Mucosa of stomach (tissue), 1 donor: ENCODE measurements around the gene CNPY4.

ENCODE experiments used
- H3K27me3 ChIP-seq: one replicate; pipeline ENCODE4 v1.7.0; 2013; ENCODE audit warnings: mild to moderate bottlenecking, low read length; ENCODE audit not compliant: control insufficient read depth, insufficient read depth
- H3K36me3 ChIP-seq: one replicate; pipeline ENCODE4 v1.7.0; 2013; ENCODE audit warnings: low read length; ENCODE audit not compliant: control insufficient read depth, insufficient read depth
- H3K4me1 ChIP-seq: one replicate; pipeline ENCODE4 v1.7.0; 2013; ENCODE audit warnings: mild to moderate bottlenecking, low read length; ENCODE audit not compliant: control insufficient read depth, insufficient read depth
- H3K4me3 ChIP-seq: one replicate; pipeline ENCODE4 v1.7.0; 2013; ENCODE audit warnings: low read length
- H3K9ac ChIP-seq: one replicate; pipeline ENCODE4 v1.7.0; 2013; ENCODE audit warnings: mild to moderate bottlenecking, low read length, moderate library complexity
- H3K9me3 ChIP-seq: one replicate; pipeline ENCODE4 v1.7.0; 2013; ENCODE audit warnings: mild to moderate bottlenecking, low read length, moderate library complexity; ENCODE audit not compliant: control insufficient read depth
- donor health status: Pancreatic carcinoma.

The CNPY4 gene

DNA sequence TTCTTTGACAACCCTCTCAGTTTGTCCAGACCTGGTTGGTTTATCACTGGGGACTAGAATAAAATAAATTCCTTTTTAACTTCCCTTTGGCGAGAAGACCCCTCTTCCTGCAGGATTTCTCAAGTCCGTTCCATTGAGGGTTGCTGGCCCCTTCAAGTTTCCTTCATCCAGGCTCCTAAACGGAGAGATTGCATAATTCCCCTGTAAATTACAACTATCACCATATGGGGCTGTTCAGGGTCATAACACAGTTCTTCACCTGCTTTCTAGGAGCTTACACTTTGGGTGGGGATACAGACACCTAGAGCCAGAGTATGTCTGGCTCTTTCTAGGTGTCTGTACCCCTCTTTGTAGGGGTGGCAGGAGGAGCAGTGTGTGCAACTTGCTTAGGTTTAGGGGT, 33.9 kb upstream of the CNPY4 start:
- Histone ChIP-seq H3K27me3 (no peaks in the 10 kb centered on the region), H3K9me3 (no peaks in the 10 kb centered on the region), H3K4me1 (peaks cover 24% of the 10 kb centered on the region), H3K4me3 (no peak overlapping the region), H3K36me3 (no peaks in the 10 kb centered on the region), H3K9ac (no peak overlapping the region)

DNA sequence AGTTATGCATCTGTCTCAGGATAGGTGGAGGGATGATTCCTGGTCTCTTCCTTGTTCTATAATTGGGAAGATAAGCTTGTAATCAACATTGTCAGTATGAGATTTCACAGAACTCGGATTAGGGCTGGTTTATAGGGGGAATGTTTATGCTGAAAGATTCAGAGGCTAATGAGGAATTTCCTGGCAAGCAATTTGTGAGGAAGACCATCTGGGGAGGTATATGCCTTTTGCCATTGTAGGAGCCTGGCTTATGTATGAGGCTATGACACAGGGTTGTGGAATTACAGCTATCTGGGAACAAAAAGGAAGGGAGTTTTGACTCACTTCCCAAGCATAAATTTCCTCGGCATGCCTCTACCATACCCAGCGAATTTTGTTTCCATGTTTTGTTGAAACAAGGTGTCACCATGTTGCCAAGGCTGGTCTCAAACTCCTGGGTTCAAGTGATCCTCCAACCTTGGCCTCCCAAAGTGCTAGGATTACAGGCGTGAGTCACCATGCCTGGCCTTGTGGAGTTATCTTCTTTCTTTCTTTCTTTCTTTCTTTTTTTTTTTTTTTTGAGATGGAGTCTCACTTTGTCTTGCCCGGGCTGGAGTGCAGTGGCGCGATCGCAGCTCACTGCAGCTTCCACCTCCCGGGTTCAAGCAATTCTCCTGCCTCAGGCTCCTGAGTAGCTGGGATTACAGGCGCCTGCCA, 32.2 kb upstream of the CNPY4 start:
- no peak overlapping the region for H3K9ac ChIP-seq
- peaks cover 22% of the 10 kb centered on the region for H3K4me1 ChIP-seq
- H3K36me3 ChIP-seq: peaks cover 5% of the 10 kb centered on the region
- no peaks in the 10 kb centered on the region for H3K27me3 ChIP-seq
- no peaks in the 10 kb centered on the region for H3K9me3 ChIP-seq
- H3K4me3 ChIP-seq: no peak overlapping the region

- Histone ChIP-seq H3K27me3 (no peaks in the 10 kb centered on the region), H3K4me3 (peak overlapping the region; percentile 87), H3K9me3 (no peaks in the 10 kb centered on the region), H3K36me3 (peaks cover 5% of the 10 kb centered on the region), H3K9ac (peak overlapping the region; percentile 87), H3K4me1 (peaks cover 16% of the 10 kb centered on the region)
Observed at GRCh38 chr7:100088095-100088620, 31.3 kb upstream of the CNPY4 start.

DNA sequence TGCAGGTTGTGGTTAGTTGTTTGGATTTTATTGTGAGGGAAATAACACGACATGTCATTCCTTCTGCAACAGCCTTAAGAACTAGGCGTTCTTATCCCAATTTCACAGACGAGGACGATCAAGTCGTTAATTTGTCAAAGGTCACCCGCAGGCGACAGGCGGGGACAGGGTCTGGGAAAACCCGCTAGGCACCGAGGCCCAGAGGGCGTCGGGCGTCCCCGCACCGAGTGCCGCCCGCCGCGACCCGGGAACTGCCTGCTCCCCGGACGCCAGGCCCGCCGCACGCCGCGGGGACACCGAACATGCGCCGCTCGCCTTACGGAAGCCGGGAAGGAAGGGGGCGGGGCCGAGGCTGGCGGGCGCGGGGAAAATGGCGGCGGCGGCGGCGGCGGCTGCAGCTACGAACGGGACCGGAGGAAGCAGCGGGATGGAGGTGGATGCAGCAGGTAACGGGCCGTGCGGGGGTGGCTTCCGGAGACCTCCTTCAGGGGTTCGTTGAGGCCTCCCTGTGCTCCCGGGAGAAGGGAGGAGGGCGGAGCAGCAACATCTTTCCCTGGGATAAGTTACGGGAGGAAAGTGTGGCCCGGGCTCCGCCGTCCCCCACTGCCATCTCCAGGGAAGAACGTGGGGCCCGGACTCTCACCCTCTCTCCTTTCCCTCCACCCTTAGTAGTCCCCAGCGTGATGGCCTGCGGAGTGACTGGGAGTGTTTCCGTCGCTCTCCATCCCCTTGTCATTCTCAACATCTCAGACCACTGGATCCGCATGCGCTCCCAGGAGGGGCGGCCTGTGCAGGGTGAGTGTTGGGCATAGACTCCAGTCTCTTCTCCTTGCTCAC, 30.6 kb upstream of the CNPY4 start, which contains the start of gene COPS6:
COPS6 (plus strand) TSS at position 349 of the 837 bp plus-strand sequence; CDS start at position 371, 22 bp downstream.
- H3K36me3 ChIP-seq: peaks cover 12% of the 10 kb centered on the region
- peak within 1 kb of the TSS; percentile 87 for H3K9ac ChIP-seq
- peak within 1 kb of the TSS; percentile 87 for H3K4me3 ChIP-seq
- H3K27me3 ChIP-seq: no peaks in the 10 kb centered on the region
- H3K4me1 ChIP-seq: peaks cover 16% of the 10 kb centered on the region
- H3K9me3 ChIP-seq: no peaks in the 10 kb centered on the region

DNA sequence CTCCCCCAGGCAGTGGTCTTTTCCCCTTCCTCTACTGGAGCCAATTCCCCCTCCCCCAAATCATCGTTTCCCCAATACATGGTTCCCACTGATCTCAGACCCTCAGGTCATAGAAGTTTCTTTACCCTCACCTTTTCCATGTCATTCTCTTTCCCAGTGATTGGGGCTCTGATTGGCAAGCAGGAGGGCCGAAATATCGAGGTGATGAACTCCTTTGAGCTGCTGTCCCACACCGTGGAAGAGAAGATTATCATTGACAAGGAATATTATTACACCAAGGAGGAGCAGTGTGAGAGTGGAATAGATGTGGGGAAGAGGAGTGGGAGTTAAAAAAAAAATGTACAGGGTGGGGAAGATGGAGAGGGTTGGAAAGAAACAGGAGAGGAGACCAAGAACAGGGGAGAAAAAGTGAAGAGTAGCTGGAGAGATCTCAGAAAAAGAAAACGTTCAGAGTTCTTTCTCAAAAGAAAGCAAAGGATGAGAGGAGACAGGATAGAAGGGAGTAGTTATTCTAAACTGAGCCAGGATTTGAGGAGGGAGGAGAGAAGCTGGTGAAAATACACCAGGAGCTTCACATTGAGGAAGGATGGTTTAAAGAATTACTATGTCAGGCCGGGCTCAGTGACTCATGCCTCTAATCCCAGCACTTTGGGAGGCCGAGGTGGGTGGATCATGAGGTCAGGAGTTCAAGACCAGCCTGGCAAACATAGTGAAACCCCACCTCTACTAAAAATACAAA, 29.8 kb upstream of the CNPY4 start:
- Histone ChIP-seq H3K27me3 (no peaks in the 10 kb centered on the region), H3K36me3 (peaks cover 14% of the 10 kb centered on the region), H3K9ac (peak overlapping the region; percentile 87), H3K4me1 (peaks cover 16% of the 10 kb centered on the region), H3K9me3 (no peaks in the 10 kb centered on the region), H3K4me3 (peak overlapping the region; percentile 87)

DNA sequence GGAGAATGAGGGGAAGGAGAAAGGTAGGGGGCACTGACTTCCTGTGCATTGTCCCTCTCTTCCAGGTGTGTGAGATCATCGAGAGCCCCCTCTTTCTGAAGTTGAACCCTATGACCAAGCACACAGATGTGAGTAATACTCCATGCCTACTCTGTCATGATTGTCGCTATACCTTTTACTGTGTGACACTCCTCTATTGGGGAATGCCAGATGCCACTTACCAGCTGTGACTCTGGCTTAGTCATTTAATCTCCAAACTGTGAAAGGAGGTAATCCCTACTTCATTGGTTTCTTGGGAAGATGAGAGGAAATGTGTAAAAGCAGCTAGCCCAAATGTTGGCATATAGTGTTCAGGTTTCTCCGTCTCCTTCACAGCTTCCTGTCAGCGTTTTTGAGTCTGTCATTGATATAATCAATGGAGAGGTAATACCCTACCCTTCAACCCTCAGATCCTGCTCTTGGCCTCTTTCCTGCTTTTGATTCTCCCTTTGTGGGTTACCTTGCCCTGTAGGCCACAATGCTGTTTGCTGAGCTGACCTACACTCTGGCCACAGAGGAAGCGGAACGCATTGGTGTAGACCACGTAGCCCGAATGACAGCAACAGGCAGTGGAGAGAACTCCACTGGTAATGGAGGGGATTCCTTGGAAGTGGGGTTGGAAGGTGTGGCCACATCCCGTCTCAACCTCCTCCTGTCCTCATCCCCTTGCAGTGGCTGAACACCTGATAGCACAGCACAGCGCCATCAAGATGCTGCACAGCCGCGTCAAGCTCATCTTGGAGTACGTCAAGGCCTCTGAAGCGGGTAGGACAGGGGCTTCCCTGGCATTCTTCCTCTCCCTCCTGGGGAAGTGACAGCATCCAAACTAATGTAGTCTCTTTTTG, 28.7 kb upstream of the CNPY4 start:
- H3K27me3 ChIP-seq: no peaks in the 10 kb centered on the region
- H3K4me1 ChIP-seq: peaks cover 16% of the 10 kb centered on the region
- no peak overlapping the region for H3K9ac ChIP-seq
- H3K4me3 ChIP-seq: no peak overlapping the region
- H3K9me3 ChIP-seq: no peaks in the 10 kb centered on the region
- peaks cover 14% of the 10 kb centered on the region for H3K36me3 ChIP-seq

GRCh38 chr7:100091411-100092181, 27.8 kb upstream of the CNPY4 start:
- no peaks in the 10 kb centered on the region for H3K9me3 ChIP-seq
- peaks cover 16% of the 10 kb centered on the region for H3K4me1 ChIP-seq
- H3K4me3 ChIP-seq: no peak overlapping the region
- H3K9ac ChIP-seq: no peak overlapping the region
- H3K27me3 ChIP-seq: no peaks in the 10 kb centered on the region
- H3K36me3 ChIP-seq: peaks cover 14% of the 10 kb centered on the region

- H3K36me3 ChIP-seq: peaks cover 21% of the 10 kb centered on the region
- H3K9ac ChIP-seq: no peak overlapping the region
Observed at GRCh38 chr7:100093054-100093453, 26.4 kb upstream of the CNPY4 start.

DNA sequence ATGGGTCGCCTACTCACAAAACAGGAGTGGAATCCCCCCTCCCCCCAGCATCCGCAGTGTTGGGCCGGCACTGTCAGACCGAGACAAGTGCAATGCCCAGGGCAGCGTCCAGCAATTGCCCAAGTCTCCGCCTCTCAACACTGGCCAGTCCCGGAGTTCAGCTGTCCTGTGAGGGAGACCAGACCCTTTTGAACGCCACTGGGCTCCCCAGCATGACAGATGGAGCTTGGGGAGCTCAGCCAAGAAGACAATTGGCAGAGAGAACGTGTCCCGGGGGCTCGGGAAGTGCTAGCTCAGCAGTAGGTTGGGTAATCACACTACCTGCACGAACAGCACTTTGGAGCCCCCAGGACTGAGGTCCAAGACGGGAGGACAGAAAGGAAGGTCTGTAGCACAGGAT, 25.9 kb upstream of the CNPY4 start:
- Histone ChIP-seq H3K4me3 (no peak overlapping the region), H3K9me3 (no peaks in the 10 kb centered on the region), H3K4me1 (peaks cover 10% of the 10 kb centered on the region), H3K36me3 (peaks cover 21% of the 10 kb centered on the region), H3K27me3 (no peaks in the 10 kb centered on the region), H3K9ac (no peak overlapping the region)

More at GRCh38 chr7:100093054-100093453, 26.4 kb upstream of the CNPY4 start:
- peaks cover 14% of the 10 kb centered on the region for H3K4me1 ChIP-seq
- no peaks in the 10 kb centered on the region for H3K27me3 ChIP-seq
- H3K4me3 ChIP-seq: no peak overlapping the region
- no peaks in the 10 kb centered on the region for H3K9me3 ChIP-seq

DNA sequence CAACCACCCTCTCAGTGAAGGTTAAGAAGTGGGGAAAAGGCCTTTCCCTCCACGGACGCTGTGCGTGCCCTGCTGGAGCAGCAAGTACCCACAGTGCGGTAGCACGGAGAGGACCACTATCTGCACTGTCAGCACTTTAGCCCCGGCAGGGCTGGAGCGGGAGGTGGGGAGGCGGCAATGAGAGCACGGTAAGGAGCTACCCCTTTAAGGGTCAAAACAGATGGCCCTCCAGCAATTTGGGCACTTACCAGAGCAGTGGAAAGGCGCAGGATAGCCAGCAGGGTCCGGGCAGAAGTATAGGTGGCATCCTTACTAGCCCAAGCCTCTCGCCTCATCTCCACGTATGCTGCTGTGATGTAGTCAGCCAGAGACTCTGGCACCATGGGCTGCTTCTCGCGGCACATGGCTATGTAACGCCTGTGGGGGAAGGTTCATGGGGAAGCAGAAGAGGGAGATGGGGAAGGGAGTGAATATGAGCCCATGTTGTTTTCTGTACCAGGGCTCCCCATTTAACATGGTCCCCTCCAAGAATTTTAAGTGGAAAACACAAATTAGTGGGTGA, 25.4 kb upstream of the CNPY4 start:
- no peaks in the 10 kb centered on the region for H3K9me3 ChIP-seq
- H3K4me1 ChIP-seq: peaks cover 9% of the 10 kb centered on the region
- H3K4me3 ChIP-seq: no peak overlapping the region
- no peaks in the 10 kb centered on the region for H3K27me3 ChIP-seq
- no peak overlapping the region for H3K9ac ChIP-seq
- peaks cover 24% of the 10 kb centered on the region for H3K36me3 ChIP-seq
